ENCODE results near the gene KLHL4.

DNA sequence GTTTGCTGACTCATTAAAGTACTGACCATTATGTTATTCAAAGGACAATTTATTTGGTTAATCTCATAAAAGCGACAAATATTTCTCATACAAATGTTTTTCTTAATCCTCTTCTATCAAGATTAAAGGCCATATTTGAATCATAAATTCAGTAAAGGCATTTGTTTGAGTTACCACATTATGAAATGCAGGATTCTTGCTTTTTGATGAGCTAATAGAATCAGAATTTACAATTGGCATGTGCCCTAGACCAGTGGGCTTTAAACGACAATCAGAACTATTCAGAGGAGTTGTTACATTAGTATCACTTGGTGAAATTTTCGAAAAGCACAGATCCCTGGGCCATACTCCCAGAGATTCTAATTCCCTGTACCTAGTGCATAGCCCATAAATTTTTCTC is 55.3 kb downstream of the KLHL4 start:
- no peak for TF ChIP-seq SP1 (IDR thresholded peaks at IDR 0.05; ENCODE audit: low read depth, low read length)
- no peak for TF ChIP-seq MAFK (IDR thresholded peaks at IDR 0.05; ENCODE audit: low read depth, low read length)
- no peak for TF ChIP-seq POLR2A (IDR thresholded peaks at IDR 0.05; ENCODE audit: control extremely low read depth in 1 of 2, low read depth in 2 of 2, low read length in 2 of 2)
